GM10266 (cell line): ENCODE data around the gene MBP.

Experiments
- DNase-seq: peaks from one replicate; pipeline ENCODE4 v3.0.0; 2012; ENCODE audit errors: extremely low spot score
- TF ChIP-seq, protein P1 (sequence below): IDR thresholded peaks from 2 replicates; pipeline ENCODE4 v1.5.1; 2012; ENCODE audit warnings: mild to moderate bottlenecking, low read depth; ENCODE audit not compliant: control insufficient read depth, insufficient read depth; ENCODE audit errors: missing control alignments

Gene MBP

DNA sequence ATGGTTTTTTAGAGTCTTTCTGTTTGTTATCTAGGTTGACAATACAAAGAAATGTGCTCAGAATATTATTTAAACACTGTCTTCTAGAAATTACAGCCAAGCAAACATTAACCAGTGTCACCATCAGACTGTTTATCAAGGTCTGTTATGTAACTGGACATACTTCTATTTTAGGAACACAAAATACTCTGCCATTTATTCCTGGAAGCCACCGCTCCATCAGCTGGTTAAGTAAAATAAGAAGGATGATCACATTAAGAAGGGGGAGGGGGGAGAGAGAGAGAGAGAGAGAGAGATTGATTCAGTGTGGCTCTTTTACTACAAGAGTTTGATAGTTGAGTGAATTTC lies 47.9 kb downstream of the MBP start:
- TF ChIP-seq, protein P1, sequence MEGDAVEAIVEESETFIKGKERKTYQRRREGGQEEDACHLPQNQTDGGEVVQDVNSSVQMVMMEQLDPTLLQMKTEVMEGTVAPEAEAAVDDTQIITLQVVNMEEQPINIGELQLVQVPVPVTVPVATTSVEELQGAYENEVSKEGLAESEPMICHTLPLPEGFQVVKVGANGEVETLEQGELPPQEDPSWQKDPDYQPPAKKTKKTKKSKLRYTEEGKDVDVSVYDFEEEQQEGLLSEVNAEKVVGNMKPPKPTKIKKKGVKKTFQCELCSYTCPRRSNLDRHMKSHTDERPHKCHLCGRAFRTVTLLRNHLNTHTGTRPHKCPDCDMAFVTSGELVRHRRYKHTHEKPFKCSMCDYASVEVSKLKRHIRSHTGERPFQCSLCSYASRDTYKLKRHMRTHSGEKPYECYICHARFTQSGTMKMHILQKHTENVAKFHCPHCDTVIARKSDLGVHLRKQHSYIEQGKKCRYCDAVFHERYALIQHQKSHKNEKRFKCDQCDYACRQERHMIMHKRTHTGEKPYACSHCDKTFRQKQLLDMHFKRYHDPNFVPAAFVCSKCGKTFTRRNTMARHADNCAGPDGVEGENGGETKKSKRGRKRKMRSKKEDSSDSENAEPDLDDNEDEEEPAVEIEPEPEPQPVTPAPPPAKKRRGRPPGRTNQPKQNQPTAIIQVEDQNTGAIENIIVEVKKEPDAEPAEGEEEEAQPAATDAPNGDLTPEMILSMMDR, result no peak
- no peak for DNase-seq

DNA sequence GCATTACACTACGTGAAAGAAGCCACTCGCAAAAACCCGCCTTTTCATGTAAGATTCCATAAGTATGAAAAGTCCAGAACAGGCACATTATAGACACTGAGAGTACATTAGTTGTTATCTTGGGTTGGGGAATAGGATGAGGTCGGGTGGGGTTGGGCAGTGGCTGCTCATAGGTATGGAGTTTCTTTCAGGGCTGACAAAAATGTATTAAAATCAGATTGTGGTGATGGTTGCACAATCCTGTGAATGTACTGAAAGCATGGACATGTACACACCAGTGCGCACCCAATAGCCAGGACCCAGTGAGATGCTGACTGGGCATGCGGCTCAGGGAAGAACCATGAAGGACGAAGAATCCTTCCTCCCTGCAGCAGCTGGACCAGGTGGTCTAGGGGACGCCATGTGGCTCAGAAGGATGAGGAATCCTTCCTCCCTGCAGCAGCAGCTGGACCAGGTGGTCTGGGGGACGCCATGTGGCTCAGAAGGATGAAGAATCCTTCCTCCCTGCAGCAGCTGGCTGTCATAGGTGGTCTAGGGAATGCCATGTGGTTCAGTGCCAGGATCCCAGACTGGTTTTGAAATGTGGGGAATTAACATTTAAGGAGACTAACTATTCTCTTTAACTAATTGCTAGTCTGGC lies 50.1 kb downstream of the MBP start:
- TF ChIP-seq, protein P1, result no peak
- DNase-seq, result no peak

DNA sequence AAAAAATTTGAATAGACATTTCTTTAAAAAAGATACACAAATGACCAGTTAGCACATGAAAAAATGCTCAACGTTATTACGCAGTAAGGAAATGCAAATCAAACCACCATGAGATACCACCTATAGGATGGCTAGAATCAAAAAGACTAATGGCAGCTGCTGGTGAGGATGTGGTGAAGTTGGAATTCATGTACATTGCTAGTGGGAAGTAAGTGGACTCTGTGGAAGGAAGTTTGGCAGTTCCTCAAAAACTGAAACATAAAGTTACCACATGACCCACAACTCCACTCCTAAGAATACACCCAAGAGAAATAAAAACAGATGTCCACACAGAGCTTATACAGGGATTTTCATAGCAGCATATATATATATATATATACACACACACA lies 51.2 kb downstream of the MBP start:
- TF ChIP-seq, protein P1, result no peak
- DNase-seq, result no peak

DNA sequence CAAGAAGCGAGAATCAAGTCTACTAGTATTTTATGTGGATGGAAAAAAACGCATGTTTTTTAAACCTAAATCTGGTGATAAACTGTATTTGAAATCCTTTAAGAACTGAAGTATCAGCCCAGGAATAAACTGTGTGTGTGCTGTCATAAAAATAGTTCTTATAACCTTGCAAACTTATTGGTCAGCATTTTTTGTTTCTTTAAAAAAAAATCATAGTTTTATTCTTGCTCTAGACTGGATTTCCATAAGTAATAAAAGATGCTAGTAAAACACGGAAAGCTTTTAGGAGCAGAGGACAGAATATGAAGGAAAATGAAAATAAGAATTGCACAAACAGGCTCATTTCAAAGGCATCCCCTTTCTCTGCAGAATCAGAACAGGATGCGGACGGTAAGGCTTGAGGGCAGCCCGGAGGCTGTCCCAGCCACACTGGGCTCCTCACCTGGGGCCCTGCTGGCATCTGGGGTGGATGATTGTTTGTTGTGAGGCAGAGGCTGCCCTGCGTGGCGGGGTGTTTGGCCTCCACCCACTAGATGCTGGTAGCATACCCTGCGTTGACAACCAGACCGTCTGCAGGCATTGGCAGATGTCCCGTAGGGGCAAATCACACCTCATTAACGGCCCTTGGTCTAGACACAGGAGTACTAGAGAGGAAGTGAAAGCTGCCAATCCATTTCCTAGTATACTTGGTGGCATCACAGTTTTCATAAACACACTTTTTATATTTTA lies 52.5 kb downstream of the MBP start:
- no peak for DNase-seq
- TF ChIP-seq, protein P1, result no peak

DNA sequence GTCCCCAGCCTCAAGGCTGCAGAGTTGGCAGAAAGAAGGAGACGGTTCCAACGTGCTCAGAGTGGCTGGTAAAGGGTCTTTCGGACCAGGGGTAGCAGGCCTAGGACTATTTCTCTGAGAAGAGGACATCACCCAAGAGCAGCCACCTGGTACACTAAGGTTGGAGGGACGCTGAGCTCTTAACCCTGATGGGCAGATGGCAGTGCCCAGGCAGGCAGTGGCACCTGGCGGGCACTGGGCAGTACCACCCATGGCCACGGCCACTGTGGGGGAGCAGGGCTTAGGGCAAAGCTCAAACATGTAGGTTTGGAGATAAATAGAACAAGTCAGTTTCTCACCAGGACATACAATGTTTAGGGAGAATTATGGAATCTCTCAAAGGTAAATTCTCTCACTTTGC lies 53.5 kb downstream of the MBP start:
- no peak for DNase-seq
- TF ChIP-seq, protein P1, result no peak

DNA sequence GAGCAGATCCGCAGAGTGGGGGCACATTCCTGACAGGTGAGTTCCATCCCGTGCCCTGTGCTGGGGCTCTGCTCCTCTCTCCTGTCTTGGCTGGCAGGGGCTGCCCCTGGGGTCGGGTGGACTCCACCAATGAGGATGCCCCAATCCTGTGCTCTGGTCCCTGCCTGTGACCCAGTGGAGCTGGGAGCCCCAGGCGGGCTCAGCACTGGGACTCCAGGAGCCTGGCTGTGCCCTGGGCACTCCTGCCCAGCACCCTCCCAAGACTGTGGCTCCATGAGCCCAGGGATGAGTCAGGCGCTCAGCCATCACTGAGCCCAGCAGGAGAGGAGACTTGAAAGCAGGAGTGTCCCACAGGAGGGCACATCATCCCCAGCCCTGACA lies 53.9 kb downstream of the MBP start:
- no peak for DNase-seq
- TF ChIP-seq, protein P1, result no peak

DNA sequence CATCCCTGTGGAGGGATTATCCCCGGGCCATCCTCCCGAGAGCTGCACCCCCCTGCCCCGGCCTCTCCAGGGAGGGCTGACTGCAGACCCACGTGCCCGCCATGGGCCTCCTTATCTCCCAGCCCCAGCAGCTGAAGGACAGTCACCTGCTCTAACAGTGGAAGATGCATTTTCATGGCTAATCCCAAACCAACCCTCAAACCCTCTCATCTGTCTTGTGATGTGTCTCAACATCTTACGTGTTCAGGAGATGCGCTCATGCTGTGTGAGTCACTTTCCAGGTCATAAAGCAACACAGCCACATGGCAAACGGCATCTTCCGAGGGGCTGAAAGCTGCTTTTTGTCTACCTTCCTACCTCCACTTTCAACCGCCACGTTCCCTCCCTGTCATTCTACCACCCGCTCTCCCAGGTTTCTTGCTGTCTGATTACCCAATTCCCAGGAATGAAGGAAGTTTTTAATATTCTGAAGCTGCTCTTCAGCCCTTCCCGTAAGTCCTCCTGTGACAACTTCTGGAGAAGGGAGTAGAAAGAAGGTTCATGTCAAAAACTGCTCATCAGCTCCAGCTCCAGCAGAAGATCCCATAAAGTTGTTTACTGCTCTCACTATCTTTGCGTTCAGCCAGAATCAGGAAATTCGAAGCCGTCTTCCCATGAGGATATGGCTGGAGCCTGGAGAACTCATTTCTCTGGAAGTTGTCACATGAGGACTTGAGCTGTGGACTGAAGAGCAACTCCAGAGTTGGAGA lies 54.5 kb downstream of the MBP start:
- TF ChIP-seq, protein P1, result no peak
- DNase-seq, result no peak
